ENCODE measurements around the gene TMOD2. TPM values are rescaled to one million over a fixed set of nuclear protein-coding genes. Genes with fewer than 3 reads are reported as not detected.

Gene TMOD2
- total RNA-seq, 2 donors from 2014 or later: 6.0 to 16.7 TPM

- intact Hi-C loops (cut with DNase I): no loop called here
- DNase-seq (no peak), ATAC-seq (peak in 1 of 2 donors; percentile 41)
Observed at GRCh38 chr15:51842852-51843737, 91.7 kb downstream of the TMOD2 start.

GRCh38 chr15:51844747-51845426 is 93.5 kb downstream of the TMOD2 start:
- ATAC-seq: no peak
- DNase-seq: no peak
- intact Hi-C loops (cut with DNase I): no loop called here

GRCh38 chr15:51846066-51846462 is 94.7 kb downstream of the TMOD2 start:
- DNase-seq (no peak), ATAC-seq (peak in 1 of 2 donors; percentile 16)
- intact Hi-C loops (cut with DNase I): no loop called here

- intact Hi-C loops (cut with DNase I): no loop called here
- DNase-seq (no peak), ATAC-seq (peak; percentile 27 to 67)
Observed at GRCh38 chr15:51846463-51847230, 95.2 kb downstream of the TMOD2 start.

GRCh38 chr15:51848811-51849210 is 97.4 kb downstream of the TMOD2 start:
- intact Hi-C loops (cut with DNase I): no loop called here
- peak in 1 of 2 donors; percentile 53 for ATAC-seq
- DNase-seq: no peak

GRCh38 chr15:51849860-51850259 is 98.5 kb downstream of the TMOD2 start:
- ATAC-seq (no peak), DNase-seq (no peak)
- intact Hi-C loops (cut with DNase I): no loop called here

GRCh38 chr15:51853998-51854397 is 102.6 kb downstream of the TMOD2 start:
- DNase-seq (no peak), ATAC-seq (no peak)
- intact Hi-C loops (cut with DNase I): no loop called here

GRCh38 chr15:51855612-51856011 is 104.2 kb downstream of the TMOD2 start:
- intact Hi-C loops (cut with DNase I): no loop called here
- ATAC-seq (no peak), DNase-seq (no peak)

- DNase-seq (no peak), ATAC-seq (no peak)
- intact Hi-C loops (cut with DNase I): no loop called here
Observed at GRCh38 chr15:51856714-51857380, 105.5 kb downstream of the TMOD2 start.

GRCh38 chr15:51861557-51862359 is 110.4 kb downstream of the TMOD2 start:
- no peak for DNase-seq
- intact Hi-C loops (cut with DNase I): no loop called here
- ATAC-seq: peak in 1 of 2 donors; percentile 42

GRCh38 chr15:51863131-51863530 is 111.7 kb downstream of the TMOD2 start:
- intact Hi-C loops (cut with DNase I): no loop called here
- no peak for DNase-seq
- ATAC-seq: no peak

GRCh38 chr15:51864408-51865056 is 113.1 kb downstream of the TMOD2 start:
- DNase-seq: no peak
- intact Hi-C loops (cut with DNase I): no loop called here

GRCh38 chr15:51865317-51865716 is 113.9 kb downstream of the TMOD2 start:
- ATAC-seq: no peak
- intact Hi-C loops (cut with DNase I): no loop called here
- no peak for DNase-seq

More at GRCh38 chr15:51864408-51865056, 113.1 kb downstream of the TMOD2 start:
- ATAC-seq: no peak

Other genes starting within 250 kb of the TMOD2 start
- 10 to 100 TPM; 11.3 to 17.6 TPM for gene DMXL2, start 128.8 kb upstream of the TMOD2 start, total RNA-seq
- under 1 TPM in 1 of 2 donors, not detected in 1; 0.15 TPM for gene SCG3, start 70.1 kb upstream of the TMOD2 start, total RNA-seq
- 1 to 10 TPM; 6.2 to 9.2 TPM for gene LYSMD2, start 13.9 kb upstream of the TMOD2 start, total RNA-seq
- 10 to 100 TPM; 22.7 to 23.9 TPM for gene TMOD3, start 78.1 kb downstream of the TMOD2 start, total RNA-seq
- gene LEO1, start 220.2 kb downstream of the TMOD2 start, total RNA-seq: 10 to 100 TPM in 1 of 2 donors, 1 to 10 TPM in 1; 9.8 to 10.8 TPM

Data from left cardiac atrium (tissue), 4 donors.